Measurements from ENCODE around the gene C11orf52. TPM values are rescaled to one million over a fixed set of nuclear protein-coding genes. Genes with fewer than 3 reads are reported as not detected.
"Not testable (repeated sequence)": the region's sequence is repeated elsewhere in the genome, so short reads cannot be mapped to it uniquely, and the experiment has no call there.

C11orf52 gene
- total and polyA plus RNA-seq, 2 of the 8 experiments (the other 6 are each of a cell fraction or from before 2014, with no cell fraction given), result 1.7 to 2.7 TPM

DNA sequence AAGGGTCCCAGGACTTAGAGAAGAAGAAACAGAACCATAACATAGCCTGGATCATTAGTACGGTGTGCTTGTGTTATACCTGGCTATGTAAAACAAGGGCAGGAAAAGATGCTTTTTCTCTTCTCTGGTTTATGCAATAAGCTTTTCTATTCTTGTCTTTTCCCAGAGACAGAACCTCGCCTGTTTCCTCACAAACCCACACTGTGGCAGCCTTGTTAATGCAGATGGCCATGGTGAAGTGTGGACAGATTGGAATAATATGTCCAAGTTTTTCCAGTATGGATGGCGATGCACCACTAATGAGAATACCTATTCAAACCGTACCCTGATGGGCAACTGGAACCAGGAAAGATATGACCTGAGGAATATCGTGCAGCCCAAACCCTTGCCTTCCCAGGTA, 36.5 kb upstream of the C11orf52 start (continued):
- TF ChIP-seq KDM4A (IDR thresholded peaks at IDR 0.05; ENCODE audit: low read depth, low read length, severe bottlenecking) (no peak), CHD1 (IDR thresholded peaks at IDR 0.05; ENCODE audit: low read depth, low read length) (no peak)

DNA sequence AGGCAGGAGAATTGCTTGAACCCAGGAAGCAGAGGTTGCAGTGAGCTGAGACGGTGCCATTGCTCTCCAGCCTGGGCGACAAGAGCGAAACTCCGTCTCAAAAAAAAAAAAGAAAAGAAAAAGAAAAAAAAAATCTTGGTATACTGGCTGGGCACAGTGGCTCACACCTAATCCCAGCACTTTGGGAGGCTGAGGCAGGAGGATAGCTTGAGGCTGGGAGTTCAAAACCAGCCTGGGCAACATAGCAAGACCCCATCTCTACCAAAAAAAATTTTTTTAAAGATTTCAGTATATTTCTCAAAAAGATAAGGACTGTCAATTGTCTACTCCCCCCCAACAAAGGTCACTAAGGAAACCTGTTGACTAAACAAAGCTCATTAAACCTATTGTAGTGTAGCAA, 33.7 kb upstream of the C11orf52 start:
- not testable (repeated sequence) for H3K79me1 ChIP-seq (ENCODE audit: low read depth, low read length); H2BK5ac ChIP-seq (ENCODE audit: low read depth, low read length); H4K91ac ChIP-seq (replicated peaks; ENCODE audit: insufficient read length, low read length); H3K14ac ChIP-seq (ENCODE audit: insufficient read length); H4K5ac ChIP-seq (ENCODE audit: insufficient read length, low read depth, low read length); H2BK20ac ChIP-seq (ENCODE audit: low read length); H3K4me1 ChIP-seq (replicated peaks in 1 of 4; ENCODE audit: control insufficient read depth in 3 of 4, insufficient read depth in 4 of 4, low read length in 3 of 4); H3K9me3 ChIP-seq (ENCODE audit: insufficient read depth in 2 of 2, low read depth in 1 of 2, low read length in 1 of 2); H2BK12ac ChIP-seq (ENCODE audit: low read depth, low read length); H3K4ac ChIP-seq (replicated peaks; ENCODE audit: insufficient read length, low read depth, low read length); H2AFZ ChIP-seq (ENCODE audit: low read length); H3K4me3 ChIP-seq (ENCODE audit: extremely low read depth in 1 of 4, insufficient read depth in 2 of 4, low read depth in 3 of 4, low read length in 4 of 4); H3K9ac ChIP-seq (replicated peaks in 1 of 4; ENCODE audit: extremely low read depth in 1 of 4, low read depth in 3 of 4, low read length in 3 of 4); H2BK120ac ChIP-seq (replicated peaks; ENCODE audit: low read depth, low read length); H3K23ac ChIP-seq (ENCODE audit: insufficient read length); H3K18ac ChIP-seq (ENCODE audit: extremely low read depth, low read length); FAIRE-seq; H3K36me3 ChIP-seq (ENCODE audit: control insufficient read depth in 2 of 4, insufficient read depth in 4 of 4, low read length in 3 of 4); H4K20me1 ChIP-seq (replicated peaks in 1 of 2; ENCODE audit: control insufficient read depth in 1 of 2, insufficient read depth in 2 of 2, low read length in 2 of 2); H3K4me2 ChIP-seq (ENCODE audit: insufficient read depth in 1 of 2, low read depth in 2 of 2, low read length in 2 of 2); H2AK5ac ChIP-seq (ENCODE audit: low read depth, low read length); H3K27ac ChIP-seq (ENCODE audit: low read depth, low read length); H3K79me2 ChIP-seq (ENCODE audit: control insufficient read depth in 1 of 2, insufficient read depth in 2 of 2, low read length in 2 of 2); H3K23me2 ChIP-seq (ENCODE audit: low read depth, low read length); H3K56ac ChIP-seq (replicated peaks; ENCODE audit: insufficient read length, low read depth, low read length); DNase-seq (ENCODE audit: low read depth in 1 of 2, low spot score in 2 of 2); H3K27me3 ChIP-seq (replicated peaks in 1 of 4; ENCODE audit: control insufficient read depth in 3 of 4, extremely low read depth in 1 of 4, insufficient read depth in 3 of 4, low read length in 3 of 4); H2BK15ac ChIP-seq (ENCODE audit: low read length); H4K8ac ChIP-seq (ENCODE audit: extremely low read depth, insufficient read depth, low read length)
- no CpG with 5 or more reads among the region's 4 CpGs for WGBS, 2 experiments (ENCODE audit: extremely low coverage in 1 of 2, insufficient coverage in 1 of 2, insufficient read length in 1 of 2, insufficient replicate concordance in 2 of 2, low coverage in 1 of 2, low lambda C conversion rate in 2 of 2, missing lambda C conversion rate in 1 of 2)
- CTCF ChIA-PET (ENCODE audit: partially characterized antibody), result interaction anchor here (0.7 kb wide), 1 partner anchor 41 kb away, joined by 3 read pairs; no protein-coding TSS in a partner anchor
- POLR2A ChIA-PET (ENCODE audit: partially characterized antibody), result interaction anchor here (1.6 kb wide), 1 partner anchor 27 kb away, joined by 3 read pairs; no protein-coding TSS in a partner anchor
